ENCODE data around the gene OPHN1. TPM values are rescaled to one million over a fixed set of nuclear protein-coding genes. Genes with fewer than 3 reads are reported as not detected.

Gene OPHN1
- total RNA-seq, 1 experiment from 2014 or later = 4.4 TPM

- POLR2A ChIA-PET = no interaction called here
Observed at GRCh38 chrX:68343551-68343950, 89.7 kb downstream of the OPHN1 start.

More at GRCh38 chrX:68343551-68343950, 89.7 kb downstream of the OPHN1 start:
- TF ChIP-seq, protein P1, sequence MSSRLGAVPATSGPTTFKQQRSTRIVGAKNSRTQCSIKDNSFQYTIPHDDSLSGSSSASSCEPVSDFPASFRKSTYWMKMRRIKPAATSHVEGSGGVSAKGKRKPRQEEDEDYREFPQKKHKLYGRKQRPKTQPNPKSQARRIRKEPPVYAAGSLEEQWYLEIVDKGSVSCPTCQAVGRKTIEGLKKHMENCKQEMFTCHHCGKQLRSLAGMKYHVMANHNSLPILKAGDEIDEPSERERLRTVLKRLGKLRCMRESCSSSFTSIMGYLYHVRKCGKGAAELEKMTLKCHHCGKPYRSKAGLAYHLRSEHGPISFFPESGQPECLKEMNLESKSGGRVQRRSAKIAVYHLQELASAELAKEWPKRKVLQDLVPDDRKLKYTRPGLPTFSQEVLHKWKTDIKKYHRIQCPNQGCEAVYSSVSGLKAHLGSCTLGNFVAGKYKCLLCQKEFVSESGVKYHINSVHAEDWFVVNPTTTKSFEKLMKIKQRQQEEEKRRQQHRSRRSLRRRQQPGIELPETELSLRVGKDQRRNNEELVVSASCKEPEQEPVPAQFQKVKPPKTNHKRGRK (CRISPR knock-in tag; IDR thresholded peaks at IDR 0.05; ENCODE audit: borderline replicate concordance) = no peak
- no peak for TF ChIP-seq KAT7 (CRISPR knock-in tag; IDR thresholded peaks at IDR 0.05; ENCODE audit: borderline replicate concordance)
- no peak for TF ChIP-seq MYBL2 (CRISPR knock-in tag; IDR thresholded peaks at IDR 0.05)
- TF ChIP-seq, protein P2, sequence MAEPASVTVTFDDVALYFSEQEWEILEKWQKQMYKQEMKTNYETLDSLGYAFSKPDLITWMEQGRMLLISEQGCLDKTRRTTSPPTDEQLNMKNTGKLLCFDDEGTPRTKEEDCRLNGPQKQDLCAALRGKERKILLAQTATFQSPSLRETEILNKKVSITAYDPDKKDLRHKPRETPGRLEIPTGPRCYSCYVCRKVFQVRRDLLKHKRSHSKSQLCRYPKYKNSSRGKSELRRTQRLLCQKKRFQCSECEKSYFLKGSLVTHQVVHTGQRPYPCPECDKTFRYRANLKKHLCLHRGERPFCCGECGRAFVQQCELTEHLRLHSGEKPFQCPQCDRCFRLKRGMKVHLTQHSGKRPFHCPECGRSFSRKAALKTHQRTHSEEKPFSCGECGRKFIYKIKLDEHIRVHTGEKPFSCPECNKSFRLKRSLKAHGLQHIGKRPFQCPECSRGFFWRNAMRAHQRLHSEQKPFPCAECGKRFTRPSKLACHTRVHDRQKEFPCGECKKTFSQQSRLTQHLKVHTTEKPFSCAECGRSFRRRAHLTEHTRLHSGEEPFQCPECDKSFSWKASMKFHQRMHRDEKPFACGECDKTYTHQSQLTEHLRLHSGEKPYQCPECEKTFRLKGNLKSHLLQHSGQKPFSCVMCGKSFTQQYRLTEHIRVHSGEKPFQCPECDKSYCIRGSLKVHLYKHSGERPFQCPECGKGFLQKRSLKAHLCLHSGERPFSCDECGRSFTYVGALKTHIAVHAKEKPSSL (CRISPR knock-in tag; conservative IDR thresholded peaks at IDR 0.05) = no peak
- TF ChIP-seq, protein P3, sequence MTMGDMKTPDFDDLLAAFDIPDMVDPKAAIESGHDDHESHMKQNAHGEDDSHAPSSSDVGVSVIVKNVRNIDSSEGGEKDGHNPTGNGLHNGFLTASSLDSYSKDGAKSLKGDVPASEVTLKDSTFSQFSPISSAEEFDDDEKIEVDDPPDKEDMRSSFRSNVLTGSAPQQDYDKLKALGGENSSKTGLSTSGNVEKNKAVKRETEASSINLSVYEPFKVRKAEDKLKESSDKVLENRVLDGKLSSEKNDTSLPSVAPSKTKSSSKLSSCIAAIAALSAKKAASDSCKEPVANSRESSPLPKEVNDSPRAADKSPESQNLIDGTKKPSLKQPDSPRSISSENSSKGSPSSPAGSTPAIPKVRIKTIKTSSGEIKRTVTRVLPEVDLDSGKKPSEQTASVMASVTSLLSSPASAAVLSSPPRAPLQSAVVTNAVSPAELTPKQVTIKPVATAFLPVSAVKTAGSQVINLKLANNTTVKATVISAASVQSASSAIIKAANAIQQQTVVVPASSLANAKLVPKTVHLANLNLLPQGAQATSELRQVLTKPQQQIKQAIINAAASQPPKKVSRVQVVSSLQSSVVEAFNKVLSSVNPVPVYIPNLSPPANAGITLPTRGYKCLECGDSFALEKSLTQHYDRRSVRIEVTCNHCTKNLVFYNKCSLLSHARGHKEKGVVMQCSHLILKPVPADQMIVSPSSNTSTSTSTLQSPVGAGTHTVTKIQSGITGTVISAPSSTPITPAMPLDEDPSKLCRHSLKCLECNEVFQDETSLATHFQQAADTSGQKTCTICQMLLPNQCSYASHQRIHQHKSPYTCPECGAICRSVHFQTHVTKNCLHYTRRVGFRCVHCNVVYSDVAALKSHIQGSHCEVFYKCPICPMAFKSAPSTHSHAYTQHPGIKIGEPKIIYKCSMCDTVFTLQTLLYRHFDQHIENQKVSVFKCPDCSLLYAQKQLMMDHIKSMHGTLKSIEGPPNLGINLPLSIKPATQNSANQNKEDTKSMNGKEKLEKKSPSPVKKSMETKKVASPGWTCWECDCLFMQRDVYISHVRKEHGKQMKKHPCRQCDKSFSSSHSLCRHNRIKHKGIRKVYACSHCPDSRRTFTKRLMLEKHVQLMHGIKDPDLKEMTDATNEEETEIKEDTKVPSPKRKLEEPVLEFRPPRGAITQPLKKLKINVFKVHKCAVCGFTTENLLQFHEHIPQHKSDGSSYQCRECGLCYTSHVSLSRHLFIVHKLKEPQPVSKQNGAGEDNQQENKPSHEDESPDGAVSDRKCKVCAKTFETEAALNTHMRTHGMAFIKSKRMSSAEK (CRISPR knock-in tag; IDR thresholded peaks at IDR 0.05; ENCODE audit: borderline replicate concordance) = no peak
- TF ChIP-seq, protein P4, sequence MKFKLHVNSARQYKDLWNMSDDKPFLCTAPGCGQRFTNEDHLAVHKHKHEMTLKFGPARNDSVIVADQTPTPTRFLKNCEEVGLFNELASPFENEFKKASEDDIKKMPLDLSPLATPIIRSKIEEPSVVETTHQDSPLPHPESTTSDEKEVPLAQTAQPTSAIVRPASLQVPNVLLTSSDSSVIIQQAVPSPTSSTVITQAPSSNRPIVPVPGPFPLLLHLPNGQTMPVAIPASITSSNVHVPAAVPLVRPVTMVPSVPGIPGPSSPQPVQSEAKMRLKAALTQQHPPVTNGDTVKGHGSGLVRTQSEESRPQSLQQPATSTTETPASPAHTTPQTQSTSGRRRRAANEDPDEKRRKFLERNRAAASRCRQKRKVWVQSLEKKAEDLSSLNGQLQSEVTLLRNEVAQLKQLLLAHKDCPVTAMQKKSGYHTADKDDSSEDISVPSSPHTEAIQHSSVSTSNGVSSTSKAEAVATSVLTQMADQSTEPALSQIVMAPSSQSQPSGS (CRISPR knock-in tag; IDR thresholded peaks at IDR 0.05; ENCODE audit: borderline replicate concordance, low read depth) = no peak
- TF ChIP-seq ATF1 (CRISPR knock-in tag; IDR thresholded peaks at IDR 0.05) = no peak
- TF ChIP-seq ESRRA (CRISPR knock-in tag; IDR thresholded peaks at IDR 0.05; ENCODE audit: borderline replicate concordance) = no peak
- no peak for TF ChIP-seq CBFB (CRISPR knock-in tag; IDR thresholded peaks at IDR 0.05; ENCODE audit: low read depth)
- no peak for TF ChIP-seq CREM (CRISPR knock-in tag; IDR thresholded peaks at IDR 0.05)
- no peak for TF ChIP-seq GRHL2 (CRISPR knock-in tag; IDR thresholded peaks at IDR 0.05; ENCODE audit: insufficient replicate concordance, severe bottlenecking)
- TF ChIP-seq, protein P5, sequence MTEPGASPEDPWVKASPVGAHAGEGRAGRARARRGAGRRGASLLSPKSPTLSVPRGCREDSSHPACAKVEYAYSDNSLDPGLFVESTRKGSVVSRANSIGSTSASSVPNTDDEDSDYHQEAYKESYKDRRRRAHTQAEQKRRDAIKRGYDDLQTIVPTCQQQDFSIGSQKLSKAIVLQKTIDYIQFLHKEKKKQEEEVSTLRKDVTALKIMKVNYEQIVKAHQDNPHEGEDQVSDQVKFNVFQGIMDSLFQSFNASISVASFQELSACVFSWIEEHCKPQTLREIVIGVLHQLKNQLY (CRISPR knock-in tag; IDR thresholded peaks at IDR 0.05) = no peak
- TF ChIP-seq, protein P6, sequence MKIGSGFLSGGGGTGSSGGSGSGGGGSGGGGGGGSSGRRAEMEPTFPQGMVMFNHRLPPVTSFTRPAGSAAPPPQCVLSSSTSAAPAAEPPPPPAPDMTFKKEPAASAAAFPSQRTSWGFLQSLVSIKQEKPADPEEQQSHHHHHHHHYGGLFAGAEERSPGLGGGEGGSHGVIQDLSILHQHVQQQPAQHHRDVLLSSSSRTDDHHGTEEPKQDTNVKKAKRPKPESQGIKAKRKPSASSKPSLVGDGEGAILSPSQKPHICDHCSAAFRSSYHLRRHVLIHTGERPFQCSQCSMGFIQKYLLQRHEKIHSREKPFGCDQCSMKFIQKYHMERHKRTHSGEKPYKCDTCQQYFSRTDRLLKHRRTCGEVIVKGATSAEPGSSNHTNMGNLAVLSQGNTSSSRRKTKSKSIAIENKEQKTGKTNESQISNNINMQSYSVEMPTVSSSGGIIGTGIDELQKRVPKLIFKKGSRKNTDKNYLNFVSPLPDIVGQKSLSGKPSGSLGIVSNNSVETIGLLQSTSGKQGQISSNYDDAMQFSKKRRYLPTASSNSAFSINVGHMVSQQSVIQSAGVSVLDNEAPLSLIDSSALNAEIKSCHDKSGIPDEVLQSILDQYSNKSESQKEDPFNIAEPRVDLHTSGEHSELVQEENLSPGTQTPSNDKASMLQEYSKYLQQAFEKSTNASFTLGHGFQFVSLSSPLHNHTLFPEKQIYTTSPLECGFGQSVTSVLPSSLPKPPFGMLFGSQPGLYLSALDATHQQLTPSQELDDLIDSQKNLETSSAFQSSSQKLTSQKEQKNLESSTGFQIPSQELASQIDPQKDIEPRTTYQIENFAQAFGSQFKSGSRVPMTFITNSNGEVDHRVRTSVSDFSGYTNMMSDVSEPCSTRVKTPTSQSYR (CRISPR knock-in tag; IDR thresholded peaks at IDR 0.05) = no peak
- TF ChIP-seq RELA (CRISPR knock-in tag; IDR thresholded peaks at IDR 0.05; ENCODE audit: borderline replicate concordance) = no peak
- TF ChIP-seq, protein P7, sequence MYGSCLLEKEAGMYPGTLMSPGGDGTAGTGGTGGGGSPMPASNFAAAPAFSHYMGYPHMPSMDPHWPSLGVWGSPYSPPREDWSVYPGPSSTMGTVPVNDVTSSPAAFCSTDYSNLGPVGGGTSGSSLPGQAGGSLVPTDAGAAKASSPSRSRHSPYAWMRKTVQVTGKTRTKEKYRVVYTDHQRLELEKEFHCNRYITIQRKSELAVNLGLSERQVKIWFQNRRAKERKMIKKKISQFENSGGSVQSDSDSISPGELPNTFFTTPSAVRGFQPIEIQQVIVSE (CRISPR knock-in tag; IDR thresholded peaks at IDR 0.05; ENCODE audit: borderline replicate concordance) = no peak
- no peak for TF ChIP-seq ELF4 (CRISPR knock-in tag; IDR thresholded peaks at IDR 0.05; ENCODE audit: low read depth)
- TF ChIP-seq ZNF416 (CRISPR knock-in tag; IDR thresholded peaks at IDR 0.05) = no peak
- TF ChIP-seq, protein P8, sequence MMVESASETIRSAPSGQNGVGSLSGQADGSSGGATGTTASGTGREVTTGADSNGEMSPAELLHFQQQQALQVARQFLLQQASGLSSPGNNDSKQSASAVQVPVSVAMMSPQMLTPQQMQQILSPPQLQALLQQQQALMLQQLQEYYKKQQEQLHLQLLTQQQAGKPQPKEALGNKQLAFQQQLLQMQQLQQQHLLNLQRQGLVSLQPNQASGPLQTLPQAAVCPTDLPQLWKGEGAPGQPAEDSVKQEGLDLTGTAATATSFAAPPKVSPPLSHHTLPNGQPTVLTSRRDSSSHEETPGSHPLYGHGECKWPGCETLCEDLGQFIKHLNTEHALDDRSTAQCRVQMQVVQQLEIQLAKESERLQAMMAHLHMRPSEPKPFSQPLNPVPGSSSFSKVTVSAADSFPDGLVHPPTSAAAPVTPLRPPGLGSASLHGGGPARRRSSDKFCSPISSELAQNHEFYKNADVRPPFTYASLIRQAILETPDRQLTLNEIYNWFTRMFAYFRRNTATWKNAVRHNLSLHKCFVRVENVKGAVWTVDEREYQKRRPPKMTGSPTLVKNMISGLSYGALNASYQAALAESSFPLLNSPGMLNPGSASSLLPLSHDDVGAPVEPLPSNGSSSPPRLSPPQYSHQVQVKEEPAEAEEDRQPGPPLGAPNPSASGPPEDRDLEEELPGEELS (CRISPR knock-in tag; IDR thresholded peaks at IDR 0.05) = no peak
- H3K9me3 Mint-ChIP-seq = no peaks in the 10 kb centered on the region
- no peaks in the 10 kb centered on the region for H3K27me3 Mint-ChIP-seq (ENCODE audit: low read depth)
- no peaks in the 10 kb centered on the region for H3K36me3 Mint-ChIP-seq
- DNase-seq (ENCODE audit: low spot score) (no peak), ATAC-seq (no peak)
- no peaks in the 10 kb centered on the region for H3K4me1 Mint-ChIP-seq
- CTCF ChIA-PET = no interaction called here
- H3K27ac Mint-ChIP-seq = no peak overlapping the region
- no peak overlapping the region for H3K4me3 Mint-ChIP-seq
